ENCODE results near the gene SPTSSB.

SPTSSB gene, protein sequence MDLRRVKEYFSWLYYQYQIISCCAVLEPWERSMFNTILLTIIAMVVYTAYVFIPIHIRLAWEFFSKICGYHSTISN
- total RNA-seq: 0 to 0.06 reads per million in 2 experiments

DNA sequence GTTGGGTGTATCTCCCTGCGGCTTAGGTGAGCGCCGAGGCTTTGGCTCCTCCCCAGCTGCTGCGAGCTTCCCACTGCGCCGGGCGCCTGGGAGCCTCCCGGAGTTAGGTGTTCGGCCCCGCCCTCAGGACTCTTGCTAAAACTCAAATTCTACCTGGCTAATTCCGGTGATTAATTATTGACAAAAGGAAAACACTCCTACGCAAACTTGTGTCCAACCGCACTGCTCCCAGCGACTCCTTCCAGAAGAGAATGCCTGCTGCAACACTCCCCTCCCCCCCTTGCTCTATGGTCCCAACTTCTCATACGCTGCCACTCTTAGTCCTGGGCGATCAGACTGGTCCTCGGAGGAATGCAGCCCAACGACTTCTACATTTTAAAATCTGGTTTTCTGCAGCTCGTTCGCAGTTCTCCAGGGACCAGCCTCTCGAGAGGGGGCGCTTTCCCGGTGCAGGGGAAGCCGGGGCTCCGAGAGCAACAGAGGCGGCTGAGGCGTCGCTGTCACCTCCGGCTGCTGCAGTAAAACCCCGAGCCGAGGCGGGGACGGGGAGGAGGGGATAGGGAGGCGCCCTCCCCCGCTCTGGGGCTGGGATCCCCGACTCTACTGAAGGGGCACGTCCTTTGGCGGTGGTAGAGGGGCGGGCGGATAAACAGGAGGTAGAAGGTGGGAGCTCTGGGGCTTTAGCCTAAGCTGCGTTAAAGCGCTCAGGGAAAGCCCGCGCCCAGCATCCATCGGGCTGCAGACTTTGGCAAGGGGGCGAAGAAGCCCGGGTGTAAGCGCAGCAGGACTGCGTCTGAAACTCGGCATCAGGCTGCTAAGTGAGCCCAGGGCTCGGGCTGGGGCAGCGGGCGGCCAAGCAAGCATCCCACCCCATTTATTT is at the start of gene SPTSSB:
SPTSSB (minus strand) TSS at position 77 of the 880 bp plus-strand sequence. CDS start 25,194 bp downstream, outside the sequence.
- DNase-seq (ENCODE audit: low read depth): no peak

DNA sequence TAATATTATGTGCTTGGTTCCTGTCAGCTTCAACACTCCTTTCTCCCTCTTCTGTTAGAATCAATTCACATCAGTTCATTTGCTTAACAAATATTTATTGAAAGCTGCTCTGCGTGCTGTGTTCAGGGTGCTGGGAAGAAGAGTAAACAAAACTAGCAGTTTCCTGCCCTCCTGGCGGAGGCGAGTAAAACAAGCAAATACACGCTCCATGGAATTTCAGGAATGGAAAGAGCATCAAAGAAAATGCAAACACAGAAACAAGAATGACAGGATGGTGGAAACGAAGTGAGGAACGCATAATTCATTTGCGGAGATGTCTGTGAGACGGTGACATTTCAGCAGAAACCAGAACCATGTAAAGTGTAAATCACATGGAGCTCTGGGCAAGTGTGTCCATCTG is 49.4 kb upstream of the SPTSSB start:
- DNase-seq (ENCODE audit: low read depth): no peak

DNA sequence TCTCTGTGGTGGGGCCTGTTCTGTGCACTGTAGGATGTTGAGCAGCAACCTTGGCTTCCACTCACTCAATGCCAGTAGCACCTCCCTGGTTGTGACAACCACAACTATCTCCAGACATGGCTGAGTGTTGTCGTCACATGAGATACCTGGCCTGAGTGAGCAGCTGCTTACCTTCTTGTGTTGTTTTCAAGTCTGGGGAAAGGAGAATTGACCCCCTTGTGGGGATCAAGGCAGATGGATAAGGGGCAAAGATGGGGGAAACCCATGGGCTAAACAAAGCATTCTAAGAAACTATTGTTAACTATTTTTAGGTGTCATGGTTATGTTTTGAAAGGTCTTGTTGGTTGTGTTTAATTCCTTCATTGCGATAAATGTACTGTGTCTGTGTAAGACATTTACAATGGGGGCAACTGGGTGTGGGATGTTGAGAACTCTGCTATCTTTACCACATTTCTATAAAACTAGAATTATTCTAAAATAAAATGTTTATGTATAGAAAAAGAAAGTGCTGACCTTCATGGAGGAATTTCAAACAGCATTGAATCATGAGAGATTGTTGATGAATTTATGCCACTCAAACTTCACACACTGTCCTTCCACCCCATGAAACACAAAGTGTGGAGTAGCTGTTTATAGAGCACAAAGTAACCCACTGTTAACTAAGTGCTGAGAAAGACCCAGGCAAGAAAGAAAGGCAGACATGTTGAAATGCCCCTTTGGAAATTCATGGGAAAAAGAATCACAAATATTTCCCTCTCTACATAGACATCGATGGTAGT is 48.4 kb upstream of the SPTSSB start:
- DNase-seq (ENCODE audit: low read depth): no peak

DNA sequence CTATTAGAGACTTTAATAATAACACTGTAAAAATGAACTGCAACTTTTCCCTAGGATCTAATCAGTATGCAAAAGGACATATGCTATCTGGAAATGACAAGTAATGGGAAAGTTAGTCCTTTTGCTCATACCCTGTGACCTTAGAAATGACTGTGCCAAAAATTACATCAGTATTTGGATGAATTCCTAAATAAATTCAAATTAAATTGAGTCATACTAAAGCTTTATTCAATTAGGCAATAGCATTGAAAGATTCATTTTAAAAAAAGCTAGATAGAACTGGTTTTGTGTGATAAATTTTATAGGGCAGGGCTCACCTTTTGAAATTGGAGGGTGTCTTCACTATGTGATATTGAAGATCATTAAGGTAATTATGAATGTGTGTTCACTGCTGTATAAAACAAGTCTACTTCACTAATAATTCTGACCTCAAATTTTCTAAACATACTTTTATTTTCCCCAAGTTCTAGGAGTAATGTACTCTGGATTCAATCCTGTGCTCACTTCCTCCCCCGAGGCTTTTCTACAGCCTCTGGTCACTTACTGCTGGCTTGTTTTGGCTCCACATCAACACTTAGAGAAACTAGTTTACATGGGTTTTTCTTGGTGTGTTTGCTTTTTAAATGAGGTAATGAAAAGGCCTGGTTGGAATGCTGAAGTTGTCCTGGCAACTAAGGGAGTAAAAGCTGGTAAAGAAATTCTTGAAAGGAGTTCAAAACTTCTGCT is 44.4 kb upstream of the SPTSSB start:
- no peak for DNase-seq (ENCODE audit: low read depth)

DNA sequence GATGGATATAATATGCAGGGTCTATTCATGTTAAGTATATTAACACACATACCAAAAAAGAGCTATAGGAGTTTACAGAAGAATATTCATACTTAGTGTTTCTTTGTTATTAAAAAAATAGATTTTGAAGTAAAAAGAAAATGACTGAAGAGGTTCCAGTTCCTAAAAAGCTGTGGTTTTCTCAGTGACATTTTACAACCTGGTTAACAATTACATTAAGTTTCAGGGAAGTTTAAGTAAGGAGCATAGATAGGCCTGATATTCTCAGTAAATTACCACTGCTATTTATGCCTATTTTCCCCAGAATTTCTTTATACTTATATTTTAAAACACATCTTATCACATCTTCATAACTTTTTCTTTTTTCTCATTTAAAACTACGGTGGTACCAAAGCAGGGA is 43.6 kb upstream of the SPTSSB start:
- no peak for DNase-seq (ENCODE audit: low read depth)

DNA sequence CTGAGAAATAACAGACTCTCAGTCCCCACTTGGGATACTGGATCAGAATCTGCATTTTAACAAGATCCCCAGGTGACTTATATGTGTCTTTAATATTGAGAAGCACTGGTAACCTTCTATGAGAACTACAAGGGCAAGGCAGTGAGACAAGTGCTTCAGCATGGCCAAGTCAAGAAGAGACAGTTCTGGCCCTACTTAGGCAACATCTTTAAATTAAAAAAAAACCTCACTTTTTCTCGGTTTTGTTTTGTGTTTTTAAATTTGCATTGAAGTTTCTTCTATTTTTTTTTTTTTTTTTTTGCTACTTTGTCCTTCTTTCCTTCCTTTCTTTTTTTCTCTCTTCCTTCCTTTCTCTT is 42.5 kb upstream of the SPTSSB start:
- no peak for DNase-seq (ENCODE audit: low read depth)

DNA sequence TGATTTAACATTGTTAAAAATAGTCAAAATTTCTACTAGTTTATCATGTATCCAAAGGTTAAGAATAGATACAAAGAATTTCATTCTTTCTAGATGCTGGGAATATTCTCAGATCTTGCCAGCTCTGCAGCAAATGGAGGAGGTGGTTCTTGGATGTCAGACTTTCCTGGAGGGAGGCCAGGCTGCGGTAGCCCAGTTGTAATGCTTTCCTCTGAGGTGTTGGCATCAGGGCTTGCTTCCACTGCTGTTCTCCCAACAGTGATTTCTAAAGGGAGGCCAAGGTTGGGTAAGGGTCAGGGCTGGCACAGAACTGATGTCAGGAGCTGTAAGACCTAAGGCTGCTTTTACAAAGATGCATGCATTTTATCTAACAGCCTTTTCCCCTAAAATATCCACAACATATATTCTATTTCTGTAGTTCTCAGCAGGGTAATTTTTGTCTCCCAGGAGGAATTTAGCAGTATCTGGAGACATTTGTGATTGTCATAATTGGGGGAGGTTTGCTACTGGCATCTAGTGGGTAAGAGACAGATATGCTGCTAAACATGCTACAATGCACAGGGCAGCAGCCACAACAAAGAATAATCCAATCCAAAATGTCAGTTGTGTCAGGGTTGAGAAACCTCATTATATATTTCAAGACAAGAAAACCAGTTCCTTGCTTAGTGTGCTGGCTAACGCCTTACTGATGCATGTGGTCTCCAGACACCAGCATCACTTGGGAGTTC is 42.0 kb upstream of the SPTSSB start:
- DNase-seq (ENCODE audit: low read depth): no peak

DNA sequence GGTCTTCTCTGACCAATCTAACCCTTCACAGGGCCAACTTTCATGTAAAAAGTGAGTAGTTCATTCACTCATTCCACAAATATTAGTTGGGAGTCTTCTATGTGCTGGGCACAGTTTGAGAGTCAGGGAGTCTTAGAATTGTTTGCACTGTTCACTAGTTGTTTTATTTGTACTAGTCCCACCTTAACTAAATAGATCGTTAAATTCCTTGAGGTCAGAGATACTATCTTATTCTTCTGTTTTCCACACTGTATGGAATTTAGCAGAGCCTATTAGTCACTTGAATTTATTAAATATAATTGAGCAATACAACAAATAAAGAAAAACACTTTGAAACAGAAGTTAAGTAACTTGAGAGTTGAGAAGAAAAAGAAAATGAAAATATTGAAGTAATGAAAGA is 40.8 kb upstream of the SPTSSB start:
- DNase-seq (ENCODE audit: low read depth): no peak

DNA sequence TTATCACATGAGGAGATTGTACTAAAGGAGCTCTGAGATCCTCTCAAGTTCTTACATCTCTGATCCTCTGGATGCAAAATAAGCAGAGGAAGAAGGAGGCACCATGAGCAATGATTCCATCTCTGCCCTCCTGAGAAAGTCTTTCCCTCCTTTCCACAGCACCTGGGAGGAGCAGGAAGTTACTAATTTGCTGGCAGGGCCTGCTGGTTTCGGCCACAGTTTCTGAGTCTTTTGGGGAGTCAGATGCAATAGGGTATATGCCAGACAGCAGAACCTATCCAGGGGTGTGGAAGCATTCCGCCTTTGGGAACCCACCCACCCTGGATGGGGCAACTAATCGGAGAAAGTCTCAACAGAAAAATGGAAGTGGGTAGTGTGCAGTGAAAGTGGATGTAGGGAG is 38.5 kb upstream of the SPTSSB start:
- no peak for DNase-seq (ENCODE audit: low read depth)

DNA sequence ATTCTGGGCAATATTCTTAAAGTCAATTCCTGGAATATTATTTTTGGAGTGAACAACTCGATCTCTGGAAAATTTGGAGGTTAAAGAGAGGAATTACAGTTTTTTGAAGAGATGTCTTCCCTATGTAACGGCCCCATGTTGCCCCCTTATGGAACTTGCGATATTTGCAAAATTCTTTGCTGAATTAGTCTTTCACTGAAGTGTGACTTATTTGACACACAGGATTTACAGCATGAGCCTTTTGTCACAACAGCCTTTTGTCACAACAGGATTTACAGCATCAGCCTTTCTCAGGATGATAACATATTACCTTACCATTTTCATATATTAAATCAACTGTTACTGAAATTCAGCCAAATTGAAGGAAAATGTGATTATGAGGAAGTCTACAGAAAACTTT is 37.8 kb upstream of the SPTSSB start:
- no peak for DNase-seq (ENCODE audit: low read depth)

DNA sequence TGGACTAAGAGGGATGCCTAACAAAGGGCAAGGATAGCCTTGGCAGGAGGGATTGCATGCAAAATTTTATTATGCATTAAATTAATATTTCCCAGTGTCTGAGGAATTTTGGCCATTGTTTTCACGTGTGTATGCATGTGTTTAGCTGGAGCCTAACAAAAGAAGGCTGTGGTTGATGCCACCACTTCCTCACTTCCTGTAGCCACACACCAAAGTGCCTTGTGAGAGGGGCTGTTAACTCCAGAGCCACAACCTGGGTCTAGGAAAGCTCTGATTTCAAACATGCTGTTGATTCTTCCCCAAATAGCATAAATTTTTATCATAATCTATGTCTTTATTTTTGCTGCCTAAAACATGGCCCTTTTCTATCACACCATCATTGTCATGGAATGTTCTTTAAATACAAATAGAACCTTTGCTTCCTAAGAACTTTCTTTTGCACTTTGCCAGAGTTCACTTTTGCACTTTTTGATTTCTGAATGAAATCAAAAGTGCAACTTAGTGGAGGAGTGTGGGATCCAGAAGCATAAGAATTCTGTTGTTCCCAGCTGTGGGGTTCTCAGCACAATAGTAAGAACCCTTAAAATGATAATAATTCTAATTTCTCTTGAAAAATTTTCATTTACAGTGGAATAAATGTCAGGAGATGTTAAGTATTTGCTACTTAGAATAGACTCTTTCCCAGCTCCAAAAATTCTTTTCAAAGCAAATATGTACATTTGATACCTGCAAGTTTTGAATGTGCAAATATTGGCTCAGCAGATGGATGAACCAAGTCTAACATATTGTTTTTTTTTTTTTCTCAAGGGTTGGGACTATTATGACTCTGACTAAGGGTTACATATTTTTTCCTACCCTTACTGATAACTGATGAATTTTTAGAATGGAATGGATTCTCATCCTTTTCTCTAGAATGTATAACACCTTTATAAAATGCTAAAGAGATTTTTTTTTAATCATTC is 35.6 kb upstream of the SPTSSB start:
- no peak for DNase-seq (ENCODE audit: low read depth)

DNA sequence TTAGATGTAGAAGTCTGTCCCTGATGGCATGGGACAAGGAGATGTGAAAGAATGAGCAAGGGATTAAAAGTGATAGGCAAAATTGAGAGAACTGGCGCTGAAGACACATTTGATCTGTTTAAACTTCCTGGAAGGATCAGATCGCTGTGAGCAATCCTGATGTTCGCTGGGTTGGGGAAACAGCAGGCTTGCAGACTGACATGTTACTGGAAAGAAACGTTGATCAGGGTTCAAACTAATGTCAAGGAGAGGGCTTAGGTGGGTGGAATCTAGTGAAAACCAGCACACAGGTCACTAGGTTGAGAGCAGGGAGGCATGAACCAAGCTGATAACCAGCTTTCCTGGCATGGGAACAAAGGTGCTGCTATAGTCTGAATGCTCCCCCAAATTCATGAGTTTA is 34.5 kb upstream of the SPTSSB start:
- no peak for DNase-seq (ENCODE audit: low read depth)

DNA sequence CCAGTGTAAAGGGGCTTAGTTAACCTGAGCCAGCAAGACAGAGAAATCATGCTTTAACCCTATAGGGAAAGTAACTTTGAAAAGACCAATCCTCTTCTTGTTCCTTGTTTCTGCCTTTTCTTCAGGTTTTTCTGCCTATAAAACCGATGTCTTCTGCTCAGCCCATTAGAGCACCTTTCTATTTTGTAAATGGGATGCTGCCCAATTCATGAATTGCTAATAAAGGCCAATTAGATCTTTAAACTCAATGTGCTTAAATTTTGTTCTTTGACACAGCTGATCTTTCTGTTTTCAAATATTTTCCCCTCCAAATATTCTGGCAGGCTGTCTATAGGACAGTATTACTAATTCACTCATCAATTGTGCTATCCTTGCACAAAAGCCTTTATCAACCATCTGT is 33.8 kb upstream of the SPTSSB start:
- no peak for DNase-seq (ENCODE audit: low read depth)

DNA sequence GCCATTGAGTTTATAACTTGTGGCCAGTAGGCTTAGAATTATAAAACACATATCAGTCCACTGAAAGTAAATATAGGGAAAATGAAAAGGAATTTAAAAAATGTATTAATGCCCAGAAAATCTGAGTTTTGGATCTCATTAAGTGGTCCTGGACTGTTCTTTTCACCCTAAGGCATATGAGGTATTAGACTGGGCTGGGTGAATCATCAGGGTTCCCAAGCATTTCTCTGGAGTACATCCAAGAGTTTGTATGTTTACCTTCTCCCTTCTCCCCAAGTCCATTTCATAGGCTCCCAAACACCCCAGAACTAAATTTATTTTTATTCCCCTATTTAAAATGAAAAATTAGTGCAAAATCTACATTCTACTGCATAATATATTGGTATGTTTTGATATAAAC is 31.9 kb upstream of the SPTSSB start:
- no peak for DNase-seq (ENCODE audit: low read depth)

DNA sequence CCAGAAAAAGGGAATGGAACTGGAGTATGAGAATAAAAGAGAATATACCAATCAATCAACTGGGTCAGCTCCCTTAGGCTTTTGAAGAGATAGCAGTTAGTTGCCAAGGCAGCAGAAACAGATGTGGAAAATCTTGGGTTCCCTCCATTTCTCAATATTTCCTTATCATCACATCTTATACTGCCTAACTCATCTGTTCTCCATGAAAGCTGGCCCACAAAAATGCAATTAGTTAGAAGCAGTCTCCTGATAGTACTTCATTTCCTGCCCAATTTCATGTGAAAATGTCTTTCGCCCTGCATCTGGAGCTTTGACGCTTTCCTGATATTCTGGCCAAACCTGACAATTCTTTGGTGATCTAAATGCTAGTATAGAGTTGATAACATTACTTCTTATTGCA is 30.1 kb upstream of the SPTSSB start:
- DNase-seq (ENCODE audit: low read depth): no peak

DNA sequence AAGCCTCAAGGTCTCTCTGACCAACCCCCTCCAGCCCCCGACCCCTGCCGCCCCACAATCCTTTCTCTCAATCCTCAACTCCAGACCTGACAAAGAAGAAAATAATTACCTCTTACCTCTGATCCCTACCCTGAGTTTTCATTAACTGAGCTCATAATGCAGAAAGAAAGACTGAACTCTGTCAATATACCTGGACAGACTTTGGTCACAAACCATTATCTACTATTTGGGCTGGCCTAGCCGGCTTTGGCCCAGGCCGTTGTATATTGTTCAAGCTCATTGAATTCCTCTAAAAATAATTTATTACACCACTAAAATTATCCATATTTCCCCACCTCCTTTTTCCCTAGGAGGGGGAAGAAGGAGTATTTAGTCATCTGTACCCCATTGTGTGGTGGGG is 29.3 kb upstream of the SPTSSB start:
- DNase-seq (ENCODE audit: low read depth): no peak

DNA sequence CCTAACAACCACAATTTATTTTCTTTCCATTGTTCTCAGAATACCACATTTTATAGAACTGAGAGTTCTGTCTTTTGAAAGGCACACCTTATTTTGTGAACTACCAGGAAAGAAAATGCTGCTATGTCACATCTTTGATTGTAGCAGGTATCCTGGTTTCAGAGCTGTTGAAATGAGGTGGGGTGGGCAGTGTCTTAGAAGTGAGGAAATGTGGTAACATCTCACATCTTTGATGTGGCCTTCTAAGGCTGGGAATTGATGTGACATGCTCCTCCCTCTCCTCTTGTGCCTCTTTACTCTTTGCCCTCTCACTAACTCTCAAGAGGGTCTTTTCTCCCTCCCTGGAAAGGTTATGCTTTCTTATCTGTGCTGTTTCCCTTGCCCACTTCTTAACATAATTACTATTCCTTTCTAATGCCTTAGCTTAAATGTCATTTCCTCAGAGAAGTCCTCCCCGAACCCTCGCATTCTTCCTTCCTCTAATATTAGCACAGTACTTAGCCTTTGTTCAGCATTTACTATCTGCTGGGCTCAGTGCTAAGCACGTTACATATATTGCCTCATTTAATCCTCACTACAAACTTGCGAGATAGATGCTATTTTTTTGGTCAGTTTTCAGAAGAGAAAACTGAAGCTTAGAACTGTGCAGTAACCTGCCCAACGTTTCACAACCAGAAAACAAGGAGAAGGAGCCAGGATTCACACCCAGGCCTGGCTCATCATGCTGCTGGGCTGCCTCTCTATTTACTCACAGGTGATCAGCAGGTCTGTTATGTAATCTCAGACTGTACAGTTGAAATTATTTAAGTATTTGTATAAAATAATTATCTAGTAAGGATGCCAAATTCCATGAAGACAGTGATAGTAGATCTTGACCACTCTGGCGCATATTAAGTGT is 24.0 kb upstream of the SPTSSB start:
- DNase-seq (ENCODE audit: low read depth): no peak

DNA sequence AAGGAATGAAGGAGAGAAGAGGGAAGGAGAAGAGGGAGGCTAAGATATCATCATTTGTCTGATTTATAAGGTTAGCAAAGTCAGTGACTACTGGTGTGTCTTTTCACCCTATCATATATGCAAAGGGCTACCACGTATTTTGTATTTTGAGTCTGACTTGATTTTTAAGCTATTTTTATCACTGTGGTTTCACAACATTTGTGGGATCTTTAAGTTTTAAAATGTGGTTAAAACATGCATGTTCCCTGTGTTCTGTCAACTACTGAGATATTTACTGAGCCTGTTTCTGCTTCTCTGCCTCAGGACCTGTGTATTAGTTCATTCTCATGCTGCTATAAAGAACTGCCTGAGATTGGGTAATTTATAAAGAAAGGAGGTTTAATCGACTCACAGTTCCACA is 22.5 kb upstream of the SPTSSB start:
- no peak for DNase-seq (ENCODE audit: low read depth)

DNA sequence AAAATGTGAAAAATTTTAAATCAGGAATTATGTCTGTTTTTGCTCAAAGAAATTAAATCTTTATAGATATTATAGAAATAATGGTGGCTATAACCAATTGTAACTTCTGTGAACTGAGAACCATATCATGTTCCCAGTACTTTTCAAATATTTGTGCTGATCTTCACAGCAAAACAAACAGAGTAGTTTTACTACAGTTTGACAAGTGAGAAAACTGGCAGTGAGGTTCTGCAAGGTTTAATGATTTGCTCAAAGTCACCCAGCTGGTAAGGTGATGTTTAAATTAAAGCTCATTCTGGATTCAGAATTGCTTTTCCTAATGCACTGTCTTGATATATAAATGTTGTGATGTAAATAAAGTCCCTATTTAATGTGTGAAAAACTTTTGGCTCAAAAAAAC is 22.0 kb upstream of the SPTSSB start:
- no peak for DNase-seq (ENCODE audit: low read depth)

DNA sequence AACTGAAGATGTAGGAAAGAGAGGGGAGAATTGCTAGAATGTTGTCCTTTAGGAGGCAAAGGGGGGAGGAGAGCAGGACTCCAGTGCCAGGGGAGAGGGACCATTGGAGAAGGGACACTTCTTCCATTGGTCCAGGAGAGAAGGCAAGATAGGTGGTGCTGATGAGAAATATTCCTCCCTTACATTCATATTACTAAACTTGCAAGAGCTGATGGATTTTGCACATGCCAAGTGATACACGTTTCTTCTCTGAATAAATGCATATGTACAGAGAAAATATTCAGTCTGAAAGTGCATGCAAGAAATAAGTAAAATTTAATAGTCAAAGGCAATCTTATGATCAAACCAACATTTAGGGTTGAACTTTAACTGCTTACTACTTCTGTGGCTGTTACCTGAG is 21.5 kb upstream of the SPTSSB start:
- no peak for DNase-seq (ENCODE audit: low read depth)
